T-cell (primary cell): ENCODE measurements around the gene NPY2R. TPM values are rescaled to one million over a fixed set of nuclear protein-coding genes. Genes with fewer than 3 reads are reported as not detected.

ENCODE experiments used
- ATAC-seq, 4 experiments: fragments of 200-7000 bp in 3 of 4; fragments of 150-1000 bp in 1 of 4; cut with Tn5 transposase; replicated peaks in 1 of 4; 1 replicate in 3 of 4; 2 replicates in 1 of 4; pipeline ENCODE4 v1.10.0; 2021; ENCODE audit warnings: moderate library complexity in 3 of 4, mild to moderate bottlenecking in 2 of 4, moderate number of reproducible peaks in 1 of 4
- CTCF ChIA-PET, 2 donors: fragments of 300-600 bp; sonication (Branson Sonifier 250); formaldehyde crosslinking; loops; one replicate each; lab custom pipeline; 2022; ENCODE audit warnings: antibody characterized with exemption in 2 of 2; lab: Charles Lee
- POLR2A ChIA-PET, 2 donors: fragments of 300-600 bp; sonication (Branson Sonifier 250); formaldehyde crosslinking; loops; one replicate each; lab custom pipeline; 2022; ENCODE audit warnings: antibody characterized with exemption in 2 of 2; lab: Charles Lee
- DNase-seq, 35 experiments: peaks; one replicate each; pipeline versions ENCODE4 v3.0.0 to v3.0.0-alpha.2; 2013 to 2023
- H3K27ac ChIP-seq: one replicate; pipeline ENCODE4 v1.5.1; 2013; ENCODE audit warnings: low read length
- H3K27me3 ChIP-seq, 2 experiments: replicated peaks in 1 of 2; 1 replicate in 1 of 2; 2 replicates in 1 of 2; pipeline versions ENCODE4 v1.6.1 to v1.7.0; 2013; ENCODE audit warnings: low read length in 1 of 2, mixed read lengths in 1 of 2; ENCODE audit not compliant: control insufficient read depth in 2 of 2, insufficient read depth in 2 of 2; ENCODE audit errors: extremely low read depth in 1 of 2
- H3K36me3 ChIP-seq, 2 donors: 1 replicate in 1 of 2; 2 replicates in 1 of 2; pipeline versions ENCODE4 v1.6.1 to v1.7.0; 2013; ENCODE audit warnings: low read length in 1 of 2; ENCODE audit not compliant: control insufficient read depth in 2 of 2, insufficient read depth in 1 of 2; ENCODE audit errors: extremely low read depth in 1 of 2
- H3K4me1 ChIP-seq, 2 experiments: 1 replicate in 1 of 2; 2 replicates in 1 of 2; pipeline versions ENCODE4 v1.6.1 to v1.7.0; 2013; ENCODE audit warnings: low read length in 2 of 2, mixed read lengths in 1 of 2; ENCODE audit not compliant: insufficient read depth in 2 of 2, control insufficient read depth in 1 of 2; ENCODE audit errors: extremely low read depth in 1 of 2
- H3K4me3 ChIP-seq, 2 donors: 1 replicate in 1 of 2; 2 replicates in 1 of 2; pipeline versions ENCODE4 v1.5.1 to v1.7.0; 2013; ENCODE audit warnings: mild to moderate bottlenecking in 2 of 2, low read length in 1 of 2, moderate library complexity in 1 of 2; ENCODE audit not compliant: control insufficient read depth in 1 of 2; ENCODE audit errors: extremely low read depth in 1 of 2
- H3K9me3 ChIP-seq: 2 replicates; pipeline ENCODE4 v1.7.0; 2013
- H3K27ac Mint-ChIP-seq, 2 donors: one replicate each; pipeline ENCODE4 v1.8.0; 2020 to 2021; ENCODE audit warnings: mild to moderate bottlenecking in 2 of 2, mixed read lengths in 2 of 2
- H3K27me3 Mint-ChIP-seq, 2 donors: one replicate each; pipeline ENCODE4 v1.8.0; 2021 to 2022; ENCODE audit warnings: mixed read lengths in 2 of 2
- H3K36me3 Mint-ChIP-seq: one replicate; pipeline ENCODE4 v1.8.0; 2021; ENCODE audit warnings: mixed read lengths
- H3K4me1 Mint-ChIP-seq, 3 donors: one replicate each; pipeline ENCODE4 v1.8.0; 2020 to 2022; ENCODE audit warnings: mixed read lengths in 3 of 3, mild to moderate bottlenecking in 1 of 3
- H3K4me3 Mint-ChIP-seq, 3 donors: one replicate each; pipeline ENCODE4 v1.8.0; 2020 to 2022; ENCODE audit warnings: mild to moderate bottlenecking in 3 of 3, mixed read lengths in 3 of 3, moderate library complexity in 3 of 3
- H3K9me3 Mint-ChIP-seq, 3 donors: one replicate each; pipeline ENCODE4 v1.8.0; 2020 to 2022; ENCODE audit warnings: mixed read lengths in 3 of 3
- WGBS: methylation state at CpG from one replicate; pipeline ENCODE4 v1.1.5; 2013; ENCODE audit warnings: missing lambda C conversion rate; ENCODE audit not compliant: insufficient coverage; 5-methylcytosine and 5-hydroxymethylcytosine counted together
- total RNA-seq, 35 experiments: library from RNA in 6 of 35; stranded (reverse) in 6 of 35; fragments of 120-200 nt in 1 of 35; gene quantifications; one replicate each; pipeline versions ENCODE4 v1.2.1 to v1.2.4 and lab custom pipeline; 2013 to 2026

NPY2R gene
- total RNA-seq, 5 donors from 2014 or later (not counting 1 experiment from before 2014, with no cell fraction given): not detected

GRCh38 chr4:155179216-155179615, 29.2 kb upstream of the NPY2R start:
- no peak for ATAC-seq

GRCh38 chr4:155186972-155187371, 21.5 kb upstream of the NPY2R start:
- Mint-ChIP-seq H3K36me3 (no peaks in the 10 kb centered on the region), H3K4me1 (no peaks in the 10 kb centered on the region), H3K27me3 (no peaks in the 10 kb centered on the region), H3K27ac (no peak overlapping the region), H3K9me3 (no peaks in the 10 kb centered on the region), H3K4me3 (no peak overlapping the region)
- Histone ChIP-seq H3K27ac (no peak overlapping the region), H3K9me3 (no peaks in the 10 kb centered on the region), H3K27me3 (no peaks in the 10 kb centered on the region), H3K4me1 (no peaks in the 10 kb centered on the region), H3K4me3 (no peak overlapping the region), H3K36me3 (no peaks in the 10 kb centered on the region)
- CTCF ChIA-PET: no interaction called here
- POLR2A ChIA-PET: no interaction called here
- WGBS: no CpG with 5 or more reads among the region's 2 CpGs
- DNase-seq (no peak), ATAC-seq (no peak)

More at GRCh38 chr4:155179216-155179615, 29.2 kb upstream of the NPY2R start:
- Mint-ChIP-seq H3K4me1 (no peaks in the 10 kb centered on the region), H3K27me3 (no peaks in the 10 kb centered on the region), H3K9me3 (peaks cover 2 to 12% (median 3%) of the 10 kb centered on the region in 3 donors), H3K36me3 (no peaks in the 10 kb centered on the region), H3K27ac (no peak overlapping the region), H3K4me3 (no peak overlapping the region)
- CTCF ChIA-PET: no interaction called here
- DNase-seq: no peak
- POLR2A ChIA-PET: no interaction called here
- H3K9me3 ChIP-seq: no peaks in the 10 kb centered on the region
- WGBS: no CpG with 5 or more reads among the region's 2 CpGs
- no peaks in the 10 kb centered on the region for H3K27me3 ChIP-seq
- no peak overlapping the region for H3K4me3 ChIP-seq
- H3K27ac ChIP-seq: no peak overlapping the region
- H3K36me3 ChIP-seq: no peaks in the 10 kb centered on the region
- H3K4me1 ChIP-seq: no peaks in the 10 kb centered on the region

GRCh38 chr4:155187989-155188388, 20.4 kb upstream of the NPY2R start:
- 0% methylated on average over 1 of the region's 1 CpG for whole genome bisulfite sequencing
- Histone ChIP-seq H3K4me1 (no peaks in the 10 kb centered on the region), H3K4me3 (no peak overlapping the region), H3K9me3 (no peaks in the 10 kb centered on the region), H3K27me3 (no peaks in the 10 kb centered on the region), H3K27ac (no peak overlapping the region), H3K36me3 (no peaks in the 10 kb centered on the region)
- H3K4me3 Mint-ChIP-seq: no peak overlapping the region
- ATAC-seq (no peak), DNase-seq (no peak)
- H3K36me3 Mint-ChIP-seq: no peaks in the 10 kb centered on the region
- H3K9me3 Mint-ChIP-seq: no peaks in the 10 kb centered on the region
- ChIA-PET CTCF (no interaction called here), POLR2A (no interaction called here)
- no peaks in the 10 kb centered on the region for H3K27me3 Mint-ChIP-seq
- no peaks in the 10 kb centered on the region for H3K4me1 Mint-ChIP-seq
- no peak overlapping the region for H3K27ac Mint-ChIP-seq

- H3K27ac Mint-ChIP-seq: no peak overlapping the region
- Histone ChIP-seq H3K4me3 (no peak overlapping the region), H3K4me1 (no peaks in the 10 kb centered on the region), H3K27ac (no peak overlapping the region), H3K36me3 (no peaks in the 10 kb centered on the region), H3K27me3 (no peaks in the 10 kb centered on the region), H3K9me3 (no peaks in the 10 kb centered on the region)
- ATAC-seq (no peak), DNase-seq (no peak)
- ChIA-PET POLR2A (no interaction called here), CTCF (no interaction called here)
- H3K4me3 Mint-ChIP-seq: no peak overlapping the region
- H3K4me1 Mint-ChIP-seq: no peaks in the 10 kb centered on the region
- H3K27me3 Mint-ChIP-seq: no peaks in the 10 kb centered on the region
- H3K36me3 Mint-ChIP-seq: no peaks in the 10 kb centered on the region
- no peaks in the 10 kb centered on the region for H3K9me3 Mint-ChIP-seq
Observed at GRCh38 chr4:155190099-155190498, 18.3 kb upstream of the NPY2R start.

- Histone ChIP-seq H3K27ac (no peak overlapping the region), H3K4me3 (no peak overlapping the region), H3K9me3 (no peaks in the 10 kb centered on the region), H3K27me3 (no peaks in the 10 kb centered on the region), H3K36me3 (no peaks in the 10 kb centered on the region), H3K4me1 (no peaks in the 10 kb centered on the region)
- no peaks in the 10 kb centered on the region for H3K9me3 Mint-ChIP-seq
- no peak overlapping the region for H3K27ac Mint-ChIP-seq
- ChIA-PET CTCF (no interaction called here), POLR2A (no interaction called here)
- no CpG with 5 or more reads among the region's 2 CpGs for WGBS
- no peak overlapping the region for H3K4me3 Mint-ChIP-seq
- H3K4me1 Mint-ChIP-seq: no peaks in the 10 kb centered on the region
- no peaks in the 10 kb centered on the region for H3K36me3 Mint-ChIP-seq
- peaks cover 2 to 7% of the 10 kb centered on the region in 2 donors for H3K27me3 Mint-ChIP-seq
- DNase-seq (no peak), ATAC-seq (no peak)
Observed at GRCh38 chr4:155197757-155198156, 10.7 kb upstream of the NPY2R start.

- H3K9me3 ChIP-seq: no peaks in the 10 kb centered on the region
- Mint-ChIP-seq H3K4me3 (no peak overlapping the region), H3K4me1 (no peaks in the 10 kb centered on the region), H3K9me3 (peaks cover 0 to 3% (median 0%) of the 10 kb centered on the region in 3 donors), H3K27me3 (peaks cover 39 to 42% of the 10 kb centered on the region in 2 donors), H3K36me3 (no peaks in the 10 kb centered on the region), H3K27ac (peak overlapping the region in 1 of 2 donors; percentile 32)
- H3K27ac ChIP-seq: no peak overlapping the region
- ChIA-PET CTCF (no interaction called here), POLR2A (no interaction called here)
- no peaks in the 10 kb centered on the region for H3K36me3 ChIP-seq
- DNase-seq: no peak
- ATAC-seq: no peak
- 9% methylated on average over 15 of the region's 26 CpGs for WGBS
- peaks cover 12 to 20% of the 10 kb centered on the region in 2 experiments for H3K27me3 ChIP-seq
- no peaks in the 10 kb centered on the region for H3K4me1 ChIP-seq
- no peak overlapping the region for H3K4me3 ChIP-seq
Observed at GRCh38 chr4:155207534-155208257, 740 bp upstream of the NPY2R start.
